Neural progenitor cell (in vitro differentiated cells): ENCODE results near the gene RIC8B.

Experiments
- CTCF ChIP-seq: fragments of 200-600 bp; sonication (generic); IDR thresholded peaks from 2 replicates; pipeline ENCODE4 v1.5.1; 2017; ENCODE audit warnings: antibody characterized with exemption, mild to moderate bottlenecking
- EZH2phosphoT487 ChIP-seq: fragments of 200-600 bp; sonication (generic); IDR thresholded peaks from 2 replicates; pipeline ENCODE4 v1.6.1; 2017; ENCODE audit warnings: antibody characterized with exemption

- no peak for TF ChIP-seq CTCF
- TF ChIP-seq EZH2phosphoT487 = no peak
These were observed 159.8 kb downstream of the RIC8B start for GRCh38 chr12:106934277-106934676.
